PC-3 (cell line): ENCODE results near the gene SIL1. TPM values are rescaled to one million over a fixed set of nuclear protein-coding genes. Genes with fewer than 3 reads are reported as not detected.

Source experiments
- ATAC-seq: fragments of 200-7000 bp; cut with Tn5 transposase; 2 replicates; pipeline ENCODE4 v1.9.1; 2020; ENCODE audit warnings: mild to moderate bottlenecking, moderate library complexity
- BruUV-seq: library from RNA; stranded (reverse); fragments of 400-500 nt; replicated peaks from 2 replicates; lab custom pipeline; 2021; lab: Mats Ljungman, UMichigan
- CTCF ChIA-PET: fragments of 300-600 bp; sonication (Branson Sonifier 250); formaldehyde crosslinking; loops from one replicate; lab custom pipeline; 2022; ENCODE audit warnings: antibody characterized with exemption; lab: Charles Lee
- POLR2A ChIA-PET: fragments of 300-600 bp; sonication (Branson Sonifier 250); formaldehyde crosslinking; loops from one replicate; lab custom pipeline; 2022; ENCODE audit warnings: antibody characterized with exemption; ENCODE audit not compliant: unreplicated experiment; lab: Charles Lee
- DNase-seq: peaks from one replicate; pipeline ENCODE4 v3.0.0-alpha.2; 2015
- H2AFZ ChIP-seq: fragments of 300-600 bp; sonication (generic); 2 replicates; pipeline ENCODE4 v1.6.0; 2016; ENCODE audit warnings: antibody characterized with exemption, low read length
- H3F3A ChIP-seq: fragments of 300-600 bp; sonication (generic); one replicate; pipeline ENCODE4 v1.6.0; 2017; ENCODE audit warnings: antibody characterized with exemption, low read length, control low read depth, mild to moderate bottlenecking; ENCODE audit not compliant: unreplicated experiment
- H3K27ac ChIP-seq: fragments of 300-600 bp; sonication (generic); 2 replicates; pipeline ENCODE4 v1.5.1; 2016; ENCODE audit warnings: mild to moderate bottlenecking, low read length
- H3K27me3 ChIP-seq: fragments of 300-600 bp; sonication (generic); 2 replicates; pipeline ENCODE4 v1.6.1; 2016; ENCODE audit warnings: low read length, mixed read lengths
- H3K36me3 ChIP-seq: fragments of 300-600 bp; sonication (generic); 2 replicates; pipeline ENCODE4 v1.6.1; 2016; ENCODE audit warnings: low read depth, mixed run types, low read length, mixed read lengths
- H3K4me1 ChIP-seq: fragments of 300-600 bp; sonication (generic); 2 replicates; pipeline ENCODE4 v1.5.1; 2016; ENCODE audit warnings: low read length; ENCODE audit not compliant: insufficient read depth
- H3K4me2 ChIP-seq: fragments of 300-600 bp; sonication (generic); 2 replicates; pipeline ENCODE4 v1.6.0; 2016; ENCODE audit warnings: low read length
- H3K4me3 ChIP-seq: fragments of 300-600 bp; sonication (generic); 2 replicates; pipeline ENCODE4 v1.5.1; 2016; ENCODE audit warnings: mild to moderate bottlenecking, low read length, mixed read lengths
- H3K79me2 ChIP-seq: fragments of 300-600 bp; sonication (generic); 2 replicates; pipeline ENCODE4 v1.6.1; 2017; ENCODE audit warnings: low read length, mixed read lengths
- H3K9ac ChIP-seq: fragments of 300-600 bp; sonication (generic); 2 replicates; pipeline ENCODE4 v1.6.0; 2016; ENCODE audit warnings: mild to moderate bottlenecking, low read length
- H3K9me2 ChIP-seq: fragments of 300-600 bp; sonication (generic); replicated peaks from 2 replicates; pipeline ENCODE4 v1.6.1; 2016; ENCODE audit warnings: mixed run types, low read length, mixed read lengths
- H3K9me3 ChIP-seq: fragments of 300-600 bp; sonication (generic); 2 replicates; pipeline ENCODE4 v1.6.1; 2016; ENCODE audit warnings: low read length, mixed read lengths
- H4K20me1 ChIP-seq: fragments of 300-600 bp; sonication (generic); 2 replicates; pipeline ENCODE4 v1.6.1; 2016; ENCODE audit warnings: low read length, mixed read lengths
- CTCF ChIP-seq: fragments of 300-600 bp; sonication (generic); conservative IDR thresholded peaks from 2 replicates; pipeline ENCODE4 v1.5.1; 2017; ENCODE audit warnings: antibody characterized with exemption, low read depth, mild to moderate bottlenecking, low read length
- EZH2 ChIP-seq: fragments of 300-600 bp; sonication (generic); IDR thresholded peaks from one replicate; pipeline ENCODE4 v1.6.1; 2017; ENCODE audit warnings: antibody characterized with exemption, mild to moderate bottlenecking, low read length; ENCODE audit not compliant: unreplicated experiment
- EZH2phosphoT487 ChIP-seq: fragments of 300-600 bp; sonication (generic); IDR thresholded peaks from 2 replicates; pipeline ENCODE4 v1.6.1; 2018; ENCODE audit warnings: mild to moderate bottlenecking, antibody characterized with exemption, low read length, borderline replicate concordance
- intact Hi-C: fragments of 100-400 bp; cut with micrococcal nuclease; formaldehyde crosslinking; loops from 2 replicates; pipeline ENCODE4 v1.9.0; 2023
- total RNA-seq: library from RNA; depleted of rRNA; stranded (reverse); fragments of >200 nt; gene quantifications from 2 replicates; pipeline ENCODE4 v1.2.3, GENCODE V29; 2014

The SIL1 gene
- total RNA-seq, 1 experiment from 2014 or later: 7.9 TPM

GRCh38 chr5:139126711-139127111, 71.5 kb downstream of the SIL1 start:
- Histone ChIP-seq H3K4me1 (no peaks in the 10 kb centered on the region), H3K4me2 (no peak overlapping the region), H3K9ac (no peak overlapping the region), H3K27ac (no peak overlapping the region), H3K36me3 (no peaks in the 10 kb centered on the region), H2AFZ (no peak overlapping the region), H3K9me3 (no peaks in the 10 kb centered on the region), H3K27me3 (no peaks in the 10 kb centered on the region), H3K4me3 (no peak overlapping the region), H3F3A (no peaks in the 10 kb centered on the region), H4K20me1 (no peaks in the 10 kb centered on the region), H3K79me2 (no peaks in the 10 kb centered on the region), H3K9me2 (no peaks in the 10 kb centered on the region)
- no TSS peak for BruUV-seq
- no peak for DNase-seq
- ATAC-seq: no peak
- POLR2A ChIA-PET: no interaction called here
- intact Hi-C loops: no loop called here
- CTCF ChIA-PET: no interaction called here
- TF ChIP-seq CTCF: no peak
- TF ChIP-seq EZH2phosphoT487: no peak
- TF ChIP-seq EZH2: no peak

- CTCF ChIA-PET: no interaction called here
- Histone ChIP-seq H3K27me3 (no peaks in the 10 kb centered on the region), H3K9ac (no peak overlapping the region), H3K4me3 (no peak overlapping the region), H3F3A (no peaks in the 10 kb centered on the region), H3K27ac (no peak overlapping the region), H3K4me1 (no peaks in the 10 kb centered on the region), H3K4me2 (no peak overlapping the region), H2AFZ (no peak overlapping the region), H3K36me3 (no peaks in the 10 kb centered on the region), H4K20me1 (no peaks in the 10 kb centered on the region), H3K9me3 (no peaks in the 10 kb centered on the region), H3K9me2 (no peaks in the 10 kb centered on the region), H3K79me2 (no peaks in the 10 kb centered on the region)
- no TSS peak for BruUV-seq
- intact Hi-C loops: no loop called here
- TF ChIP-seq CTCF (no peak), EZH2phosphoT487 (no peak), EZH2 (no peak)
- POLR2A ChIA-PET: no interaction called here
- no peak for DNase-seq
- no peak for ATAC-seq
Measured at GRCh38 chr5:139125991-139126390, 72.2 kb downstream of the SIL1 start.

GRCh38 chr5:139124774-139125520, 73.2 kb downstream of the SIL1 start:
- TF ChIP-seq EZH2: no peak
- TF ChIP-seq EZH2phosphoT487: no peak
- TF ChIP-seq CTCF: no peak
- CTCF ChIA-PET: no interaction called here
- DNase-seq (no peak), ATAC-seq (no peak)
- H3K4me2 ChIP-seq: no peak overlapping the region
- H3F3A ChIP-seq: no peaks in the 10 kb centered on the region
- H3K9me2 ChIP-seq: no peaks in the 10 kb centered on the region
- H3K79me2 ChIP-seq: no peaks in the 10 kb centered on the region
- H4K20me1 ChIP-seq: no peaks in the 10 kb centered on the region
- intact Hi-C loops: no loop called here
- no peak overlapping the region for H2AFZ ChIP-seq
- POLR2A ChIA-PET: no interaction called here
- H3K9ac ChIP-seq: no peak overlapping the region
- H3K36me3 ChIP-seq: no peaks in the 10 kb centered on the region
- H3K4me3 ChIP-seq: no peak overlapping the region
- H3K9me3 ChIP-seq: no peaks in the 10 kb centered on the region
- no peaks in the 10 kb centered on the region for H3K27me3 ChIP-seq
- BruUV-seq: no TSS peak
- H3K27ac ChIP-seq: no peak overlapping the region
- no peaks in the 10 kb centered on the region for H3K4me1 ChIP-seq
